ENCODE data around the gene SCGN.

Gene SCGN

DNA sequence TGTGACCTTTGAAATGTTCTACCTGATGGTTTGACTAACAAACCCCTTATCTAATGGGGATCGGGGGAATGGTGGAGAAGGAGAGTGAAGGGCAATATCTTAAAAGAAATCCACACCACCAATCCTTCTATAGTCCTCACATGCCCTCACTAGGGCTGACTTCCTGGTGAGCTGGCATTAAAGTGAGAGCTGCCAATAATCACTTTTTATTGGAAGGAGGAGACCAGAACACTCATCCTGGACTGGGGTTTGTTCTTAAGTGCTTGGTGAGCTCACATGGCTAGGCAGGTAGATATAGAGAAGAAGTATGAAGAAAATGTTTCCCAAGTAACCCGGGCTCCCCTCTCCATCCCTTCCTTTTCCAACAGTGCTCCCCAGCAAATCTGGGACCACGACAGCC lies 49.8 kb downstream of the SCGN start:
- no peak overlapping the region for H3K4me3 ChIP-seq (ENCODE audit: low read depth, low read length)
- TF ChIP-seq, protein P1, sequence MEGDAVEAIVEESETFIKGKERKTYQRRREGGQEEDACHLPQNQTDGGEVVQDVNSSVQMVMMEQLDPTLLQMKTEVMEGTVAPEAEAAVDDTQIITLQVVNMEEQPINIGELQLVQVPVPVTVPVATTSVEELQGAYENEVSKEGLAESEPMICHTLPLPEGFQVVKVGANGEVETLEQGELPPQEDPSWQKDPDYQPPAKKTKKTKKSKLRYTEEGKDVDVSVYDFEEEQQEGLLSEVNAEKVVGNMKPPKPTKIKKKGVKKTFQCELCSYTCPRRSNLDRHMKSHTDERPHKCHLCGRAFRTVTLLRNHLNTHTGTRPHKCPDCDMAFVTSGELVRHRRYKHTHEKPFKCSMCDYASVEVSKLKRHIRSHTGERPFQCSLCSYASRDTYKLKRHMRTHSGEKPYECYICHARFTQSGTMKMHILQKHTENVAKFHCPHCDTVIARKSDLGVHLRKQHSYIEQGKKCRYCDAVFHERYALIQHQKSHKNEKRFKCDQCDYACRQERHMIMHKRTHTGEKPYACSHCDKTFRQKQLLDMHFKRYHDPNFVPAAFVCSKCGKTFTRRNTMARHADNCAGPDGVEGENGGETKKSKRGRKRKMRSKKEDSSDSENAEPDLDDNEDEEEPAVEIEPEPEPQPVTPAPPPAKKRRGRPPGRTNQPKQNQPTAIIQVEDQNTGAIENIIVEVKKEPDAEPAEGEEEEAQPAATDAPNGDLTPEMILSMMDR (IDR thresholded peaks at IDR 0.05; ENCODE audit: borderline replicate concordance, insufficient read depth, low read depth, low read length), result no peak

DNA sequence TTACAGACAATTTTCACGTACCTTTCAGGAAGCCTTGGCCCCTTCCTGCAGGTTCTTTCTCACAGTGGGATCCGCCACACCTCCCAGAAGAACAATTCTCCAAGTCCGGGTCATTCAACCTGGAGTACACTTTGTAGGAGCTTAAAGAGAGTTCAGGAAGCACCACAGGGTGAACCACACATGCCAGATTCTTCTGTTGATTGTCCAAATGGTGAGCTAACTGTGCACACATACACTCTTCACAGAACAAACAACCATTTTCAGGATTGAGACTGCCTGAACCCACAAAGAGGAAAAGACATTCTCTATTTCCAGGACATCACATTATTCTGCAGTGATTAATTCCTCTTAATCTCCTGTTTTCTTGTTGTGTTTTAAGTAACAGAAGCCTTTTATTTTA lies 51.0 kb downstream of the SCGN start:
- H3K4me3 ChIP-seq (ENCODE audit: low read depth, low read length), result no peak overlapping the region
- TF ChIP-seq, protein P1 (IDR thresholded peaks at IDR 0.05; ENCODE audit: borderline replicate concordance, insufficient read depth, low read depth, low read length), result no peak

DNA sequence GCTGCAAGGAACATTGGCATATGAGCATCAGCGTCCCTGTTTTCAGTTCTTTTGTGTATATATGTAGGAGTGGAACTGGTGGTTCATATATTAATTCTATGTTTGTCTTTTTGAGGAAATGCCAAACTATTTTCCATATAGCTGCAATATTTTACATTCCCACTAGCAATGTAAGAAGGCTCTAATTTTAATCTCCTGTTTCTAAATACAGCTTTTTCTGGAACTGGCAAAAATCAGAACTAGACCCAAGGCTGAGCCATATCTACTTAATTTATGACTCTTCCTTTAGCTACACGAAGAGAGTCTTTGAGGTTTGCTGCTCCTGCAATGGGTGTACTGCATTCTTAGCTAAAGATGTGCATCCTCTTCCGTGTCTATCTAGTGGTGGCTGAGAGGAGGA lies 52.0 kb downstream of the SCGN start:
- TF ChIP-seq, protein P1 (IDR thresholded peaks at IDR 0.05; ENCODE audit: borderline replicate concordance, insufficient read depth, low read depth, low read length), result no peak
- H3K4me3 ChIP-seq (ENCODE audit: low read depth, low read length), result no peak overlapping the region

- TF ChIP-seq, protein P1 (IDR thresholded peaks at IDR 0.05; ENCODE audit: borderline replicate concordance, insufficient read depth, low read depth, low read length), result no peak
- no peak overlapping the region for H3K4me3 ChIP-seq (ENCODE audit: low read depth, low read length)
Observed at GRCh38 chr6:25706314-25707014, 54.4 kb downstream of the SCGN start.

DNA sequence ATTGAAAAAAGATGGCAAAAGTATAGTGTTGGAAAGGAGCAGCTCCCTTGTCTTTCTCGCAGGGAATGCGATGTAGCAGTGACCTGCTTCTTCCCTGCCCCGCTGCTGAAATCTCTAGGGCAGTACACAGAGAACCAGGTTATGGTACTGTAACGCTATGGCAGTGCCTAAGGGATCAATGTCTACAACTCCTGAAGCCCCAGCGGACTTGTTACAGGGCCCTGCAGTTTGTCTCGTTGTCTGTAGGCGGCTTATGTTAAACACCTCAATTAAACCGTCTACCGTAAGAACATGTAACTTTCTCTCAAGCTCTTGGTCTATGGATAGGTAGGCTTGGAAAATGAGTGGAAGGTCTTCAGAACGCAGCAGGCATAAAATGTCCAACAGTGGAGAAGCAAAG lies 57.7 kb downstream of the SCGN start:
- H3K4me3 ChIP-seq (ENCODE audit: low read depth, low read length), result no peak overlapping the region
- TF ChIP-seq, protein P1 (IDR thresholded peaks at IDR 0.05; ENCODE audit: borderline replicate concordance, insufficient read depth, low read depth, low read length), result no peak

GRCh38 chr6:25710287-25710686 lies 58.3 kb downstream of the SCGN start:
- TF ChIP-seq, protein P1 (IDR thresholded peaks at IDR 0.05; ENCODE audit: borderline replicate concordance, insufficient read depth, low read depth, low read length), result no peak
- no peak overlapping the region for H3K4me3 ChIP-seq (ENCODE audit: low read depth, low read length)

GRCh38 chr6:25713824-25714223 lies 61.8 kb downstream of the SCGN start:
- TF ChIP-seq, protein P1 (IDR thresholded peaks at IDR 0.05; ENCODE audit: borderline replicate concordance, insufficient read depth, low read depth, low read length), result no peak
- no peak overlapping the region for H3K4me3 ChIP-seq (ENCODE audit: low read depth, low read length)
